GM12892 (cell line): Measurements from ENCODE around the gene APOC1.
"Not testable (repeated sequence)": the region's sequence is repeated elsewhere in the genome, so short reads cannot be mapped to it uniquely, and the experiment has no call there.

Source experiments
- DNase-seq: peaks from one replicate; pipeline ENCODE4 v3.0.0; 2011; ENCODE audit not compliant: insufficient read length
- FAIRE-seq: peaks from 2 replicates; lab custom pipeline; 2011; peaks lifted over from hg19 to GRCh38; lab: Jason Lieb, UNC
- POLR2A ChIP-seq: IDR thresholded peaks from 2 replicates; pipeline ENCODE4 v1.6.1; 2011; ENCODE audit warnings: low read depth, low read length, control low read depth
- POLR2AphosphoS5 ChIP-seq: IDR thresholded peaks from 2 replicates; pipeline ENCODE4 v1.6.1; 2011; ENCODE audit warnings: low read depth, low read length, control low read depth
- TAF1 ChIP-seq: IDR thresholded peaks from 2 replicates; pipeline ENCODE4 v1.6.1; 2011; ENCODE audit warnings: low read depth, mild to moderate bottlenecking, control low read depth, low read length, borderline replicate concordance

The APOC1 gene

DNA sequence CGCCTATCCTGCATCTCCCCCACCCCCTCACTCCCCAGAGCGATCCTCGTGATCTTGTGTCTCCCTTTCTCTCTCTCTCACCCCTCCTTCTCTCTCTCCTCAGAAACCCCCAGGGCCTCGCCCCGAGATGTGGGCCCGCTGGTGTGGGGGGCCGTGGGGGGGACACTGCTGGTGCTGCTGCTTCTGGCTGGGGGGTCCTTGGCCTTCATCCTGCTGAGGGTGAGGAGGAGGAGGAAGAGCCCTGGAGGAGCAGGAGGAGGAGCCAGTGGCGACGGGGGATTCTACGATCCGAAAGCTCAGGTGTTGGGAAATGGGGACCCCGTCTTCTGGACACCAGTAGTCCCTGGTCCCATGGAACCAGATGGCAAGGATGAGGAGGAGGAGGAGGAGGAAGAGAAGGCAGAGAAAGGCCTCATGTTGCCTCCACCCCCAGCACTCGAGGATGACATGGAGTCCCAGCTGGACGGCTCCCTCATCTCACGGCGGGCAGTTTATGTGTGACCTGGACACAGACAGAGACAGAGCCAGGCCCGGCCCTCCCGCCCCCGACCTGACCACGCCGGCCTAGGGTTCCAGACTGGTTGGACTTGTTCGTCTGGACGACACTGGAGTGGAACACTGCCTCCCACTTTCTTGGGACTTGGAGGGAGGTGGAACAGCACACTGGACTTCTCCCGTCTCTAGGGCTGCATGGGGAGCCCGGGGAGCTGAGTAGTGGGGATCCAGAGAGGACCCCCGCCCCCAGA is 36.1 kb upstream of the APOC1 start:
- FAIRE-seq (no peak), DNase-seq (no peak)
- TF ChIP-seq TAF1, result no peak
- no peak for TF ChIP-seq POLR2AphosphoS5
- no peak for TF ChIP-seq POLR2A

DNA sequence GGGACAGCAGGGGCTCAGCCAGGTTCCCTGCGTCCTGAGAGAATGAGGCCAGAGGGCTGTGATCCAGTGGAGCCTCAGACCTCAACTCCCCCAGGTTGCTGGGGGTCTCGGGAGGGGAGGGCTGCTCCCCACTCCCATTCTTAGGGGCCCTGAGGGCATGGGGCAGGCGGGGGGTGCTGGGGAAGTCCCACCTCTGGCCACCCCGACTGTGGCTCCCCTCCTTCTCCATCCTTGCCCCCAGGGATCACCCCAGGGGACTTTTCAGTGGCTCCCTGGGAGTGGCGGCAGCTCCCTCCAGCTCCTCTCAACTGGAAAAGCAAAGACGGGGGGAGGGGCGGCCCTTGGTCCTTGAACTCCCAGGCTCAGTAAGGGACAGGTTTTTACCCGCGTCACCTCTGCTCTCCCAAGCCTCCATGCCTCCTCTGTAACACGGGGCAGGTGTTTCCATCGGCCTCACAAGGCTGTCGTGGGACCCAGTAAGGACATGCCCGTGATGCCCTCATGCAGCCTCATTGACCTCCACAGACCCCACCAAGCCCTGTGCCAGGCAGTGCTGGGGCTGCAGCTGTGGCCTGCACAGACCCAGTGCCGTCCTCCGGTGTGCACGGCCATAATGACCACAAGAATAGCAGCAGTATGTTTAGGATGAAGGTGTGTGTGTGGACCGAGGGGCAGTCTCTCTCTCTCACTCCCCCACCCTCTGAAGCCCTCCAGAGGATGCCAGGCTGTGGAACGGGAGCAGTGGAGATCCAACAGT is 34.9 kb upstream of the APOC1 start:
- DNase-seq (no peak), FAIRE-seq (no peak)
- no peak for TF ChIP-seq POLR2A
- TF ChIP-seq TAF1, result no peak
- TF ChIP-seq POLR2AphosphoS5, result no peak

DNA sequence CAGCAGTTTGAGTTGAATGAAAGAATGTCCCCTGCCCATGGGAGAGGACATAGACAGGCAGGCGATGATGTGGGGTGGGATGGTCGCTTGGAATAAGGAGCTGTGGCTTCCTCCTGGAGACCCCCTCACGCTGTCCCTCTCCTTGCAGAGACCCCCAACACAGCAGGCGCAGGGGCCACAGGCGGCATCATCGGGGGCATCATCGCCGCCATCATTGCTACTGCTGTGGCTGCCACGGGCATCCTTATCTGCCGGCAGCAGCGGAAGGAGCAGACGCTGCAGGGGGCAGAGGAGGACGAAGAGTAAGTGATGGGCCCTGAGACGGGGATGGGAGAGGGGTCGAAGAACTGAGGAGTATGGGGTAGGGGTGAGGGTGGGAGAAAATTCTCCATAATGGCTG is 32.3 kb upstream of the APOC1 start:
- FAIRE-seq (no peak), DNase-seq (no peak)
- TF ChIP-seq POLR2AphosphoS5 (no peak), TAF1 (no peak), POLR2A (no peak)

DNA sequence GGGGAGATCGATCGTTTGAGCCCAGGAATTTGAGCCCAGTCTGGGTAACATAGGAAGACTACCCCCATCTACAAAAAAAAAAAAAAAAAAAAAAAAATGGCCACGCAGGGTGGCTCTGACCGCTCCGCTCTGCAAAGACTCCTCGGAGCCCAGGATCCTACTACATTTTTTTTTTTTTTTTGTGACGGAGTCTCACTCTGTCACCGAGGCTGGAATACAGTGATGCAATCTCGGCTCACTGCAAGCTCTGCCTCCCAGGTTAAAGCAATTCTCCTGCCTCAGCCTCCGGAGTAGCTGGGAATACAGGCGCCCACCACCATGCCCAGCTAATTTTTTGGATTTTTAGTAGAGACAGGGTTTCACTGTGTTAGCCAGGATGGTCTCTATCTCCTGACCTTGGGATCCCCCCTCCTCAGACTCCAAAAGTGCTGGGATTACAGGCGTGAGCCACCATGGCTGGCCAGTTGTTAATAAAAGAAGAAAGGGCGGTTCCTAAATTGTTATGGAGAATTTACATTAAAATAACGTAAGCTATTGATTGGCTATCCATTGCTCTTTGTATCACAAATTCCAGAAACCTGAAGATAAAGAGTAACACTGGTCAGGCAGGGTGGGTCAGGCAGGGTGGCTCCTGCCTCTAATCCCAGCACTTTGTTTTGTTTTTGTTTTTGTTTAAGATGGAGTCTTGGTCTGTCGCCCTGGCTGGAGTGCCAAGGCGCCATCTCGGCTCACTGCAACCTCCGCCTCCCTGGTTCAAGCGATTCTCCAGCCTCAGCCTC is 31.6 kb upstream of the APOC1 start:
- not testable (repeated sequence) for FAIRE-seq, DNase-seq

DNA sequence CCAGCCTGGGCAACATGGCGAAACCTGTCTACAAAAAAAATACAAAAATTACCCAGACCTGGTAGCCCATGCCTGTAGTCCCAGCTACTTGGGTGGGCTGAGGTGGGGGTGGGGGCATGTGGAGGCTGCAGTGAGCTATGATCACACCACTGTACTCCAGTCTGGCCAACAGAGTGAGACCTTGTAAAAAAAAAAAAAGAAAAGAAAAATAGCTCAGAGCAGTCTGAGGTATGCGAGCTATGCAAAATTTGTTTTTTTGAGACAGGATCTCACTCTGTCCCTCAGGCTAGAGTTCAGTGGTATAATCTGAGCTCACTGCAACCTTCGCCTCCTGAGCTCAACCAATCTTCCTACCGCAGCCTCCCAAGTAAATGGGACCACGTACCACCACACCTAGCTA is 30.5 kb upstream of the APOC1 start:
- TF ChIP-seq POLR2A (no peak), POLR2AphosphoS5 (no peak), TAF1 (no peak)
- DNase-seq (no peak), FAIRE-seq (no peak)

DNA sequence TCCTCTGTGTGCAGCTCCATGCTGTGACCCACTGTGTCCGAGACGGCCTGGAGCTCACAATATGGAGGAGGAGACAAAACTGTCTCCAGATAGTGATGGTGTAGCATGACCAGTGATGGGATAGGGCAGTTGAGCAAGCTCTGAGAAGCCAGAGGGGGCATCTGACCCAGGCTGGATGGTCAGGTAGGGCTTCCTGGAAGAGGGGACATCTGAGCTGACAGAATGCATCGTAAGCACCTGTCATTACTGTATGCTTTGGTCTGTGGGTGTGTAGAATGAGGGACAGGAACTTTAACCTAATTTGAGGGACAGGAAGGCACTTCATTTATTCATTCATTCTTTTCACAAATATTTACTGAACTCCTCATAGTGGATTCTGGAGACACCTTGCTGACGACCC is 29.8 kb upstream of the APOC1 start:
- no peak for FAIRE-seq
- TF ChIP-seq TAF1, result no peak
- no peak for TF ChIP-seq POLR2AphosphoS5
- TF ChIP-seq POLR2A, result no peak
- DNase-seq, result no peak

DNA sequence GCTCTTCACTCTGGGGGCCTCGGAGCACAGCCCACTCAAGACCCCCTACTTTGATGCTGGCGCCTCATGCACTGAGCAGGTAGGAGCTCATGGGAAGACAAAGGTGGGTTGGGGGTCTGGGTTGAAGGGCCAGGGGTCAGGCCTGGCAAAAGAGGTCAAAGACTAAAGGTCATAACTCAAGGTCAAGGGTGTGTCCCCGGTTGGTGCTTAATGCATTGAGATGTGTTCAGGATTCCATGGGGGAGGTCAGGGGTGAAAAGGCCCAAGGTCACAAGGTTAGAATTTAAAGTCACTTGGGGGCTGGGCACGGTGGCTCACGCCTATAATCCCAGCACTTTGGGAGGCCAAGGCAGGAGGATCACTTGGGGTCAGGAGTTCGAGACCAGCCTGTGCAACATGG is 28.3 kb upstream of the APOC1 start:
- FAIRE-seq (no peak), DNase-seq (no peak)
- no peak for TF ChIP-seq POLR2A
- no peak for TF ChIP-seq POLR2AphosphoS5

DNA sequence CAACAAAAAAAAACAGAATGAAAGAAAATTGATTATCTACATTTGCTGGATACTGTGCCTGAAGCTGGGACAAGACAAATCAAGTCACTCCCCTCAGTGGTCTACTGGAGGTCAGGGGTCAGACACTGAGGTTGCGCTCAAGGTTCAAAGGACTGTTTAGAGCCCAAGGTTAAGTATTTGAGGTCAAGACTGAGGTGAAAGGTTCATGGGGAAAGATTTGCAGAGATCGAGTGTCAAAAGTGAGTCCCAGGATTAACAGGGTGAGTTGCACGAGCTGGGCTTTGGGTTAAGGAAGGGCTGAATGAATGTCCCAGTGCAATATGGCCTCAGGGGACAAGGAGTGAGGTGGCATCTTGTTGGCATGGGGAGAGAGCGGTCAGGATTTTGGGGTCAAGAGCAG is 26.8 kb upstream of the APOC1 start:
- TF ChIP-seq POLR2A (no peak), POLR2AphosphoS5 (no peak), TAF1 (no peak)
- no peak for DNase-seq
- no peak for FAIRE-seq

DNA sequence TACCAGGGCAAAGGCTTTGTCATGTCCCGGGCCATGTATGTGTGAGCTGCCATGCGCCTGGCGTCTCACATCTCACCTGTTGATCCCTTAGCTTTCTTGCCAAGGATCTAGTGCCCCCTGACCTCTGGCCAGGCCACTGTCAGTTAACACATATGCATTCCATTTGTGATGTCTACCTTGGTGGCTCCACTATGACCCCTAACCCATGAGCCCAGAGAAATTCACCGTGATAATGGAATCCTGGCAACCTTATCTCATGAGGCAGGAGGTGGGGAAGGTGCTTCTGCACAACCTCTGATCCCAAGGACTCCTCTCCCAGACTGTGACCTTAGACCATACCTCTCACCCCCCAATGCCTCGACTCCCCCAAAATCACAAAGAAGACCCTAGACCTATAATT is 26.1 kb upstream of the APOC1 start:
- not testable (repeated sequence) for FAIRE-seq, DNase-seq

DNA sequence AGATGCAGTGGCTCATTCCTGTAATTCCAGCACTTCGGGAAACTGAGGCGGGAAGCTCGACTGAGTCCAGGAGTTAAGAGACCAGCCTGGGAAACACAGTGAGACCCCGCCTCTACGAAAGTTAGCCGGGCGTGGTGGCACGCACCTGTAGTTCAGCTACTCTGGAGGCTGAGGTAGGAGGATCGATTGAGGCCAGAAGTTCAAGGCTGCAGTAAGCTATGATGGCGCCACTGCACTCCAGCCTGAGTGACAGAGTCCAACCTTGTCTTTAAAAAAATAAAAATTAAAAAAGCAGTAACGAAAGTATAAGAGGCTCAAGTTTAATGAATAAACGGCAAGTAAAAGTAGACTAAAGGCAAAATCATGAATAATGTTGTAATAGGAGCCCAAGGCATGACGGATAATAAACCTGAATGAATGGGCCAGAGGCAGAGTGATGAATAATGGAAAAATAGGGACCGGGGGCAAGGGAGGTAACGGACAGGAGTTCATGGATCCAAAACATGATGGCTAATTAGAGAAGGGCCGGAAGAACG is 24.5 kb upstream of the APOC1 start:
- TF ChIP-seq TAF1 (no peak), POLR2A (no peak), POLR2AphosphoS5 (no peak)
- DNase-seq (no peak), FAIRE-seq (no peak)

DNA sequence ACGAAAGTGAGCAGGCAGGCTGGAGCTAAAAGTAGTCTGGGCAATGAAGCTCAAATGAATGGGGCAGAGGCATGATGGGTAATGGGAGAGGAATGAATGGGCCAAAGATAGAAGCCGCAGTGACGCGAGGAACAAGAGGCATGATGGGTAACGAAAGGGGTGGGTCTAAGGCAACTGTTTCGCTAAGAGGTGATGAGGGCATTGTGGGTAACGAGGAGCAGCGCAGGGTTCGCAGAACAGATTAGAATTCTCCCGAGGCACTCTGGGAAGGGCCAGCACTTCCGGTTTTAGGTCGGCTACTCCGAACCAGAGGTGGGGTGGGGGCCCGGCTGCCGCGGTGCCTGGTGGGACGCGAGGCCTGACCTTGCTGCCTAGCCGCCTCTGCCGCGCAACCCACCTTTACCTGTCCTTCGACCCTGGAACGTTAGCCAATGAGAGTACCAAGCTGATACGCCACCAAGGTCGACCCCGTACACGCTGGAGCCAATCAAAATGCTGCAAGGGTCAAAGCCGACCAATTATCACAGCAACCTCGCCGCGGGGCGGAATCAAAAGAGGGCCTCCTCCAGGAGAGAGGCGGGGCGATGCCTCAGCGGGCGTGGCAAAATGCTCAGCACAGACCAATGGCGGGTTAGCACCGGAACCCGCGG is 23.9 kb upstream of the APOC1 start:
- peak; percentile 40; the same call in 1 of the 2 replicates for TF ChIP-seq TAF1
- peak; percentile 77 for TF ChIP-seq POLR2A
- TF ChIP-seq POLR2AphosphoS5, result peak; percentile 67; the same call in 1 of the 2 replicates
- FAIRE-seq, result peak; percentile 100

More for the DNA sequence above, 23.9 kb upstream of the APOC1 start:
- peak; percentile 97 for DNase-seq
